Astrocyte (in vitro differentiated cells and primary cell): ENCODE results near the gene CIAO3. TPM values are rescaled to one million over a fixed set of nuclear protein-coding genes. Genes with fewer than 3 reads are reported as not detected.

Experiments
- DNase-seq: peaks from one replicate; pipeline ENCODE4 v3.0.0-alpha.2; 2010; ENCODE audit warnings: low read depth
- FAIRE-seq: peaks from 2 replicates; lab custom pipeline; 2011; peaks lifted over from hg19 to GRCh38; lab: Jason Lieb, UNC
- H2AFZ ChIP-seq: 2 replicates; pipeline ENCODE4 v1.6.0; 2012; ENCODE audit warnings: low read depth, low read length, inconsistent platforms
- H3K27ac ChIP-seq: 2 replicates; pipeline ENCODE4 v1.5.1; 2011; ENCODE audit warnings: low read depth, low read length, inconsistent platforms
- H3K27me3 ChIP-seq: 2 replicates; pipeline ENCODE4 v1.6.0; 2011; ENCODE audit warnings: low read length, inconsistent platforms; ENCODE audit not compliant: insufficient read depth
- H3K36me3 ChIP-seq: 2 replicates; pipeline ENCODE4 v1.5.1; 2011; ENCODE audit warnings: low read length, inconsistent platforms; ENCODE audit not compliant: insufficient read depth
- H3K4me1 ChIP-seq: 2 replicates; pipeline ENCODE4 v1.5.1; 2011; ENCODE audit warnings: low read length, inconsistent platforms; ENCODE audit not compliant: insufficient read depth
- H3K4me2 ChIP-seq: 2 replicates; pipeline ENCODE4 v1.6.0; 2012; ENCODE audit warnings: low read length, inconsistent platforms
- H3K4me3 ChIP-seq: 2 replicates; pipeline ENCODE4 v1.5.1; 2011; ENCODE audit warnings: low read depth, mild to moderate bottlenecking, low read length, inconsistent platforms; ENCODE audit not compliant: insufficient read depth
- H3K79me2 ChIP-seq: 2 replicates; pipeline ENCODE4 v1.6.0; 2012; ENCODE audit warnings: mild to moderate bottlenecking, low read length, inconsistent platforms; ENCODE audit not compliant: insufficient read depth
- H3K9ac ChIP-seq: 2 replicates; pipeline ENCODE4 v1.6.0; 2012; ENCODE audit warnings: mild to moderate bottlenecking, low read length, inconsistent platforms
- H3K9me3 ChIP-seq: 2 replicates; pipeline ENCODE4 v1.5.1; 2012; ENCODE audit warnings: low read depth, mild to moderate bottlenecking, low read length, inconsistent platforms; ENCODE audit not compliant: insufficient read depth
- H4K20me1 ChIP-seq: 2 replicates; pipeline ENCODE4 v1.6.0; 2012; ENCODE audit warnings: low read length, inconsistent platforms; ENCODE audit not compliant: insufficient read depth
- H3K27ac Mint-ChIP-seq: one replicate; pipeline ENCODE4 v1.8.0; 2021; ENCODE audit warnings: mild to moderate bottlenecking, mixed read lengths; ENCODE audit not compliant: unreplicated experiment
- H3K27me3 Mint-ChIP-seq: one replicate; pipeline ENCODE4 v1.8.0; 2021; ENCODE audit warnings: low read depth, mixed read lengths; ENCODE audit not compliant: unreplicated experiment
- H3K36me3 Mint-ChIP-seq: one replicate; pipeline ENCODE4 v1.8.0; 2021; ENCODE audit warnings: low read depth, mixed read lengths; ENCODE audit not compliant: unreplicated experiment
- H3K4me1 Mint-ChIP-seq: one replicate; pipeline ENCODE4 v1.8.0; 2021; ENCODE audit warnings: low read depth, mixed read lengths; ENCODE audit not compliant: unreplicated experiment
- H3K4me3 Mint-ChIP-seq: one replicate; pipeline ENCODE4 v1.8.0; 2021; ENCODE audit warnings: mild to moderate bottlenecking, moderate library complexity, mixed read lengths; ENCODE audit not compliant: unreplicated experiment
- H3K9me3 Mint-ChIP-seq: one replicate; pipeline ENCODE4 v1.8.0; 2021; ENCODE audit warnings: mild to moderate bottlenecking, mixed read lengths; ENCODE audit not compliant: unreplicated experiment
- CTCF ChIP-seq: IDR thresholded peaks from 2 replicates; pipeline ENCODE4 v1.5.1; 2011; ENCODE audit warnings: low read depth, mild to moderate bottlenecking, inconsistent platforms, low read length, moderate library complexity; ENCODE audit not compliant: insufficient read depth
- EZH2 ChIP-seq: IDR thresholded peaks from 2 replicates; pipeline ENCODE4 v1.6.1; 2012; ENCODE audit warnings: mild to moderate bottlenecking, low read length, inconsistent platforms; ENCODE audit not compliant: insufficient read depth
- total RNA-seq: library from RNA; stranded (reverse); gene quantifications from 2 replicates; pipeline ENCODE4 v1.2.1, GENCODE V29; 2021

The CIAO3 gene
- total RNA-seq, 1 donor from 2014 or later: 19.6 TPM

- no peaks in the 10 kb centered on the region for H3K9me3 ChIP-seq
- no peaks in the 10 kb centered on the region for H3K79me2 ChIP-seq
- H2AFZ ChIP-seq: no peak overlapping the region
- H3K4me1 Mint-ChIP-seq: no peaks in the 10 kb centered on the region
- no peaks in the 10 kb centered on the region for H3K36me3 Mint-ChIP-seq
- H3K27ac ChIP-seq: no peak overlapping the region
- H3K9ac ChIP-seq: no peak overlapping the region
- H3K27me3 Mint-ChIP-seq: peaks cover 53% of the 10 kb centered on the region
- no peak for FAIRE-seq
- no peak for DNase-seq
- no peak overlapping the region for H3K4me3 Mint-ChIP-seq
- H3K27ac Mint-ChIP-seq: no peak overlapping the region
- no peaks in the 10 kb centered on the region for H3K4me1 ChIP-seq
- no peak overlapping the region for H3K4me2 ChIP-seq
- H3K4me3 ChIP-seq: no peak overlapping the region
- peaks cover 21% of the 10 kb centered on the region for H4K20me1 ChIP-seq
- peaks cover 36% of the 10 kb centered on the region for H3K27me3 ChIP-seq
- peaks cover 2% of the 10 kb centered on the region for H3K9me3 Mint-ChIP-seq
- TF ChIP-seq EZH2: no peak
- no peak for TF ChIP-seq CTCF
- no peaks in the 10 kb centered on the region for H3K36me3 ChIP-seq
These were observed 41.7 kb downstream of the CIAO3 start for GRCh38 chr16:698911-699671.

- TF ChIP-seq EZH2: peak; percentile 82
- no peak for TF ChIP-seq CTCF
- peaks cover 39% of the 10 kb centered on the region for H3K27me3 Mint-ChIP-seq
- DNase-seq (no peak), FAIRE-seq (no peak)
- Histone ChIP-seq H3K4me3 (no peak overlapping the region), H3K4me1 (no peaks in the 10 kb centered on the region), H3K79me2 (no peaks in the 10 kb centered on the region), H3K4me2 (no peak overlapping the region), H3K9me3 (no peaks in the 10 kb centered on the region), H3K36me3 (no peaks in the 10 kb centered on the region), H3K27me3 (peaks cover 13% of the 10 kb centered on the region), H3K9ac (no peak overlapping the region), H4K20me1 (no peaks in the 10 kb centered on the region), H3K27ac (no peak overlapping the region), H2AFZ (no peak overlapping the region)
- no peak overlapping the region for H3K27ac Mint-ChIP-seq
- no peaks in the 10 kb centered on the region for H3K36me3 Mint-ChIP-seq
- H3K9me3 Mint-ChIP-seq: no peaks in the 10 kb centered on the region
- H3K4me1 Mint-ChIP-seq: peaks cover 2% of the 10 kb centered on the region
- H3K4me3 Mint-ChIP-seq: no peak overlapping the region
These were observed 45.3 kb downstream of the CIAO3 start for GRCh38 chr16:695355-696089.
